ENCODE measurements around the gene TRIM64C.
"Not testable (repeated sequence)": the region's sequence is repeated elsewhere in the genome, so short reads cannot be mapped to it uniquely, and the experiment has no call there.

Gene TRIM64C

GRCh38 chr11:49059012-49059411 is at the start of gene TRIM64C:
TSS of gene TRIM64C (minus strand) at chr11:49059112. CDS start at chr11:49059112, 0 bp downstream.
- DNase-seq, result not testable (repeated sequence)

GRCh38 chr11:49102356-49102755 is 43.4 kb upstream of the TRIM64C start:
- not testable (repeated sequence) for DNase-seq

DNA sequence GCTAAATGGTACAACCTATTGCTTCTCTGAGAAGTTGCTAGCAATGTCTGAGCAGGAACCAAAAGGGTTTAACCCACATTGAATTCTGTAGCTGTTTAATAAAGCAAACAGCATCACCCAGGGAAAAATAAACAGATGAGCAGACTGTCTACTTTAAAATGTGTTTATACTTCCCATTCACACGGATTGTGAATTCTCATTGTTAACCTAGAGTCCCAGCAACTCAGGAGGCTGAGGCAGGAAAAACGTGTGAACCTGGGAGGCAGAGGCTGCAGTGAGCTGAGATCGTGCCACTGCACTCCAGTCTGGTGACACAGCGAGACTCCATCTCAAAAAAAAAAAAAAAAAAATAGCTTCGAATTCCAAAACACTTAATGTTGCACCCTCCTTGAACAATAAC is 11.0 kb upstream of the TRIM64C start:
- not testable (repeated sequence) for DNase-seq

DNA sequence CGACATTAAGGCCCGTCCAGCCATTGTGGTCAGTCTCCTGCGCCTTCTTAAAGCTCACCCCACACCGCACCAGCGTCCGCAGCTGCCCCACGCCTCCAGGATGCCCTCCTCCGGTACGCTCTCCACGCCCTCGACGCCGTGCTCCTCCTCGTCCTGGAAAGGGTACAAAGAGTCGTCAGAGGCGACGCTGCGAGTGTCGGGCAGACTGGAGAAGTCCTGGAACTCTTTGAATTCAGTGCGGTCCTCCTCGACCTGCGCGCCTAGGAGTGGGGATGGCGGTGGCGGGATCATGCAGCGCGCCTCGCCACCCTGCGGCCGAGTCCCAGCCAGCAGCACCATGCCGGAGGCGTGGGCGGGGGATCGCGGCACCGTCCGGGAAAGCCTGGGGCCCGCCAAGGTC is 9.1 kb downstream of the TRIM64C start:
- not testable (repeated sequence) for DNase-seq

DNA sequence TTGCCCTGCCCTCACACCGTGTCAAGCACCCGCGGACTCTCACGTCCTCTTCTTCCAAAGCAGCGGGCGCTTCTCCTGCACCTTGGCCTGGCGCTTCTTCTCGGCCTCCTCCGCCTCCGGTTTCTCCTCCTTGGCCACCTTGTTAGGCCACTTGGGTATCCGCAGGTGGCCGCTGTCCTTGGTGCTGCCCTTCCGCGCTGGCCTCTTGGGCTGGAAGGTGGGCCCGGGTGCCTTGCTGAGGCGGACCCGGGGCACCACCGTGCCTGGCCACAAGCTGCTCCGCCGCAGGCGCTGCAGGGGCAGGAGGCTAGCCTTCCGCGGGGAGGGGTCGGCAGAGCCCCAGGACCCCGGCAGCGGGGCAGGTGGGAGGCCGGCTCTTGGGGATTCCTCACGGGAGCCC is 10.7 kb downstream of the TRIM64C start:
- DNase-seq, result not testable (repeated sequence)

GRCh38 chr11:49028523-49028922 is 30.4 kb downstream of the TRIM64C start, which contains the start of gene TRIM49B:
TSS of gene TRIM49B (plus strand) at chr11:49028823. CDS start at chr11:49031600, 2,777 bp downstream.
- not testable (repeated sequence) for DNase-seq
